ENCODE data around the gene CLDN2.

CLDN2 gene

GRCh38 chrX:106903856-106904528 lies 16.2 kb upstream of the CLDN2 start:
- Histone ChIP-seq H3K9ac (ENCODE audit: insufficient read length) (no peak overlapping the region), H3K4me3 (no peak overlapping the region), H3K9me3 (ENCODE audit: low read depth, low read length) (no peaks in the 10 kb centered on the region), H3K27ac (no peak overlapping the region), H3K36me3 (ENCODE audit: insufficient read depth, low read length) (no peaks in the 10 kb centered on the region)
- DNase-seq (ENCODE audit: low read depth, low spot score): no peak
- TF ChIP-seq EZH2 (IDR thresholded peaks at IDR 0.05) (no peak), FOXP2 (optimal IDR thresholded peaks at IDR 0.05; ENCODE audit: control extremely low read depth, extremely low read length, insufficient read depth) (no peak), POLR2AphosphoS5 (IDR thresholded peaks at IDR 0.05; ENCODE audit: borderline replicate concordance, low read depth, low read length) (no peak)

GRCh38 chrX:106905064-106905708 lies 15.0 kb upstream of the CLDN2 start:
- TF ChIP-seq POLR2AphosphoS5 (IDR thresholded peaks at IDR 0.05; ENCODE audit: borderline replicate concordance, low read depth, low read length) (no peak), EZH2 (IDR thresholded peaks at IDR 0.05) (no peak), FOXP2 (optimal IDR thresholded peaks at IDR 0.05; ENCODE audit: control extremely low read depth, extremely low read length, insufficient read depth) (no peak)
- no peaks in the 10 kb centered on the region for H3K36me3 ChIP-seq (ENCODE audit: insufficient read depth, low read length)
- no peak overlapping the region for H3K4me3 ChIP-seq
- no peaks in the 10 kb centered on the region for H3K9me3 ChIP-seq (ENCODE audit: low read depth, low read length)
- H3K27ac ChIP-seq: no peak overlapping the region
- DNase-seq (ENCODE audit: low read depth, low spot score): no peak
- H3K9ac ChIP-seq (ENCODE audit: insufficient read length): no peak overlapping the region

- no peak overlapping the region for H3K9ac ChIP-seq (ENCODE audit: insufficient read length)
- no peak for TF ChIP-seq POLR2AphosphoS5 (IDR thresholded peaks at IDR 0.05; ENCODE audit: borderline replicate concordance, low read depth, low read length)
- no peak for TF ChIP-seq EZH2 (IDR thresholded peaks at IDR 0.05)
- no peak for TF ChIP-seq FOXP2 (optimal IDR thresholded peaks at IDR 0.05; ENCODE audit: control extremely low read depth, extremely low read length, insufficient read depth)
Observed at GRCh38 chrX:106906361-106906760, 13.8 kb upstream of the CLDN2 start.

GRCh38 chrX:106912864-106913263 lies 7.3 kb upstream of the CLDN2 start:
- TF ChIP-seq POLR2AphosphoS5 (IDR thresholded peaks at IDR 0.05; ENCODE audit: borderline replicate concordance, low read depth, low read length) (no peak), FOXP2 (optimal IDR thresholded peaks at IDR 0.05; ENCODE audit: control extremely low read depth, extremely low read length, insufficient read depth) (no peak), EZH2 (IDR thresholded peaks at IDR 0.05) (no peak)
- no peak overlapping the region for H3K9ac ChIP-seq (ENCODE audit: insufficient read length)
- H3K9me3 ChIP-seq (ENCODE audit: low read depth, low read length): no peaks in the 10 kb centered on the region
- H3K4me3 ChIP-seq: no peak overlapping the region
- H3K36me3 ChIP-seq (ENCODE audit: insufficient read depth, low read length): no peaks in the 10 kb centered on the region
- no peak overlapping the region for H3K27ac ChIP-seq
- no peak for DNase-seq (ENCODE audit: low read depth, low spot score)

More at GRCh38 chrX:106906361-106906760, 13.8 kb upstream of the CLDN2 start:
- no peak overlapping the region for H3K4me3 ChIP-seq
- H3K9me3 ChIP-seq (ENCODE audit: low read depth, low read length): no peaks in the 10 kb centered on the region
- H3K27ac ChIP-seq: no peak overlapping the region
- H3K36me3 ChIP-seq (ENCODE audit: insufficient read depth, low read length): no peaks in the 10 kb centered on the region
- DNase-seq (ENCODE audit: low read depth, low spot score): no peak

- no peak for DNase-seq (ENCODE audit: low read depth, low spot score)
Observed at GRCh38 chrX:106917830-106918500, 2.2 kb upstream of the CLDN2 start.

GRCh38 chrX:106921637-106922036 lies 1.4 kb downstream of the CLDN2 start:
- no peak for DNase-seq (ENCODE audit: low read depth, low spot score)
- Histone ChIP-seq H3K27ac (no peak overlapping the region), H3K9ac (ENCODE audit: insufficient read length) (no peak overlapping the region), H3K9me3 (ENCODE audit: low read depth, low read length) (no peaks in the 10 kb centered on the region), H3K4me3 (no peak overlapping the region), H3K36me3 (ENCODE audit: insufficient read depth, low read length) (no peaks in the 10 kb centered on the region)
- TF ChIP-seq FOXP2 (optimal IDR thresholded peaks at IDR 0.05; ENCODE audit: control extremely low read depth, extremely low read length, insufficient read depth) (no peak), POLR2AphosphoS5 (IDR thresholded peaks at IDR 0.05; ENCODE audit: borderline replicate concordance, low read depth, low read length) (no peak), EZH2 (IDR thresholded peaks at IDR 0.05) (no peak)

More at GRCh38 chrX:106917830-106918500, 2.2 kb upstream of the CLDN2 start:
- Histone ChIP-seq H3K9me3 (ENCODE audit: low read depth, low read length) (no peaks in the 10 kb centered on the region), H3K27ac (no peak overlapping the region; the same call in 1 of the 2 replicates), H3K4me3 (no peak overlapping the region), H3K9ac (ENCODE audit: insufficient read length) (no peak overlapping the region), H3K36me3 (ENCODE audit: insufficient read depth, low read length) (no peaks in the 10 kb centered on the region)
- no peak for TF ChIP-seq EZH2 (IDR thresholded peaks at IDR 0.05)
- TF ChIP-seq POLR2AphosphoS5 (IDR thresholded peaks at IDR 0.05; ENCODE audit: borderline replicate concordance, low read depth, low read length): no peak
- TF ChIP-seq FOXP2 (optimal IDR thresholded peaks at IDR 0.05; ENCODE audit: control extremely low read depth, extremely low read length, insufficient read depth): no peak

GRCh38 chrX:106927023-106927422 lies 6.8 kb downstream of the CLDN2 start:
- Histone ChIP-seq H3K36me3 (ENCODE audit: insufficient read depth, low read length) (no peaks in the 10 kb centered on the region), H3K9me3 (ENCODE audit: low read depth, low read length) (no peaks in the 10 kb centered on the region), H3K27ac (no peak overlapping the region), H3K9ac (ENCODE audit: insufficient read length) (no peak overlapping the region), H3K4me3 (no peak overlapping the region)
- no peak for TF ChIP-seq POLR2AphosphoS5 (IDR thresholded peaks at IDR 0.05; ENCODE audit: borderline replicate concordance, low read depth, low read length)
- no peak for TF ChIP-seq EZH2 (IDR thresholded peaks at IDR 0.05)
- no peak for TF ChIP-seq FOXP2 (optimal IDR thresholded peaks at IDR 0.05; ENCODE audit: control extremely low read depth, extremely low read length, insufficient read depth)
- DNase-seq (ENCODE audit: low read depth, low spot score): no peak

- TF ChIP-seq EZH2 (IDR thresholded peaks at IDR 0.05): no peak
- no peak for TF ChIP-seq POLR2AphosphoS5 (IDR thresholded peaks at IDR 0.05; ENCODE audit: borderline replicate concordance, low read depth, low read length)
- no peak for TF ChIP-seq FOXP2 (optimal IDR thresholded peaks at IDR 0.05; ENCODE audit: control extremely low read depth, extremely low read length, insufficient read depth)
- H3K9me3 ChIP-seq (ENCODE audit: low read depth, low read length): no peaks in the 10 kb centered on the region
- no peak for DNase-seq (ENCODE audit: low read depth, low spot score)
Observed at GRCh38 chrX:106927700-106928099, 7.5 kb downstream of the CLDN2 start.

More at GRCh38 chrX:106927700-106928099, 7.5 kb downstream of the CLDN2 start:
- Histone ChIP-seq H3K9ac (ENCODE audit: insufficient read length) (no peak overlapping the region), H3K36me3 (ENCODE audit: insufficient read depth, low read length) (no peaks in the 10 kb centered on the region), H3K27ac (no peak overlapping the region), H3K4me3 (no peak overlapping the region)
